Activated naive CD8-positive, alpha-beta T cell treated with anti-CD3 and anti-CD28 coated beads for 36 hours (primary cell): ENCODE data around the gene AOC1. TPM values are rescaled to one million over a fixed set of nuclear protein-coding genes. Genes with fewer than 3 reads are reported as not detected.

Source experiments
- DNase-seq: peaks from one replicate; pipeline ENCODE4 v3.0.0; 2021
- H3K27ac Mint-ChIP-seq: one replicate; pipeline ENCODE4 v1.8.0; 2022; ENCODE audit warnings: mild to moderate bottlenecking, moderate library complexity, mixed read lengths
- H3K27me3 Mint-ChIP-seq: one replicate; pipeline ENCODE4 v1.8.0; 2022; ENCODE audit warnings: mild to moderate bottlenecking, mixed read lengths
- H3K36me3 Mint-ChIP-seq: one replicate; pipeline ENCODE4 v1.8.0; 2021; ENCODE audit warnings: mild to moderate bottlenecking, mixed read lengths
- H3K4me1 Mint-ChIP-seq: one replicate; pipeline ENCODE4 v1.8.0; 2021; ENCODE audit warnings: mixed read lengths
- H3K4me3 Mint-ChIP-seq: one replicate; pipeline ENCODE4 v1.8.0; 2022; ENCODE audit warnings: mild to moderate bottlenecking, moderate library complexity, mixed read lengths
- H3K9me3 Mint-ChIP-seq: one replicate; pipeline ENCODE4 v1.8.0; 2022; ENCODE audit warnings: mixed read lengths
- total RNA-seq, 2 experiments: library from RNA; stranded (reverse); gene quantifications; one replicate each; pipeline ENCODE4 v1.2.3, GENCODE V29; 2021

Gene AOC1
- total RNA-seq, 2 experiments from 2014 or later, result not detected

- Mint-ChIP-seq H3K27me3 (peaks cover 26% of the 10 kb centered on the region), H3K36me3 (no peaks in the 10 kb centered on the region), H3K9me3 (no peaks in the 10 kb centered on the region), H3K27ac (no peak overlapping the region), H3K4me1 (no peaks in the 10 kb centered on the region), H3K4me3 (no peak overlapping the region)
- no peak for DNase-seq
These were observed 3.0 kb upstream of the AOC1 start for GRCh38 chr7:150849204-150849775.

GRCh38 chr7:150850273-150850672, 2.0 kb upstream of the AOC1 start:
- no peak overlapping the region for H3K4me3 Mint-ChIP-seq
- H3K27ac Mint-ChIP-seq, result no peak overlapping the region
- H3K36me3 Mint-ChIP-seq, result no peaks in the 10 kb centered on the region
- no peaks in the 10 kb centered on the region for H3K9me3 Mint-ChIP-seq
- no peak for DNase-seq
- no peaks in the 10 kb centered on the region for H3K4me1 Mint-ChIP-seq
- peaks cover 26% of the 10 kb centered on the region for H3K27me3 Mint-ChIP-seq

- no peak for DNase-seq
- H3K9me3 Mint-ChIP-seq, result no peaks in the 10 kb centered on the region
- H3K27me3 Mint-ChIP-seq, result peaks cover 26% of the 10 kb centered on the region
- no peak overlapping the region for H3K4me3 Mint-ChIP-seq
- no peak overlapping the region for H3K27ac Mint-ChIP-seq
- H3K36me3 Mint-ChIP-seq, result no peaks in the 10 kb centered on the region
- no peaks in the 10 kb centered on the region for H3K4me1 Mint-ChIP-seq
These were observed 586 bp upstream of the AOC1 start for GRCh38 chr7:150851492-150852370.

- H3K27me3 Mint-ChIP-seq, result peaks cover 26% of the 10 kb centered on the region
- no peaks in the 10 kb centered on the region for H3K4me1 Mint-ChIP-seq
- no peak for DNase-seq
- no peak overlapping the region for H3K27ac Mint-ChIP-seq
- no peaks in the 10 kb centered on the region for H3K36me3 Mint-ChIP-seq
- no peak overlapping the region for H3K4me3 Mint-ChIP-seq
- H3K9me3 Mint-ChIP-seq, result no peaks in the 10 kb centered on the region
These were observed 2.0 kb downstream of the AOC1 start for GRCh38 chr7:150854066-150855000.

- DNase-seq, result no peak
- no peaks in the 10 kb centered on the region for H3K9me3 Mint-ChIP-seq
- no peaks in the 10 kb centered on the region for H3K4me1 Mint-ChIP-seq
- no peaks in the 10 kb centered on the region for H3K36me3 Mint-ChIP-seq
- no peak overlapping the region for H3K4me3 Mint-ChIP-seq
- H3K27me3 Mint-ChIP-seq, result peaks cover 22% of the 10 kb centered on the region
- no peak overlapping the region for H3K27ac Mint-ChIP-seq
These were observed 2.7 kb downstream of the AOC1 start for GRCh38 chr7:150855046-150855445.

- Mint-ChIP-seq H3K4me3 (no peak overlapping the region), H3K4me1 (no peaks in the 10 kb centered on the region), H3K9me3 (no peaks in the 10 kb centered on the region), H3K36me3 (no peaks in the 10 kb centered on the region), H3K27me3 (peaks cover 20% of the 10 kb centered on the region), H3K27ac (no peak overlapping the region)
- DNase-seq, result no peak
These were observed 3.4 kb downstream of the AOC1 start for GRCh38 chr7:150855476-150856302.

- DNase-seq, result no peak
- Mint-ChIP-seq H3K4me1 (no peaks in the 10 kb centered on the region), H3K4me3 (no peak overlapping the region), H3K36me3 (no peaks in the 10 kb centered on the region), H3K27ac (no peak overlapping the region), H3K27me3 (peaks cover 15% of the 10 kb centered on the region), H3K9me3 (no peaks in the 10 kb centered on the region)
These were observed 4.3 kb downstream of the AOC1 start for GRCh38 chr7:150856303-150857275.

GRCh38 chr7:150857276-150858055, 5.1 kb downstream of the AOC1 start:
- Mint-ChIP-seq H3K27ac (no peak overlapping the region), H3K9me3 (no peaks in the 10 kb centered on the region), H3K27me3 (peaks cover 6% of the 10 kb centered on the region), H3K4me1 (no peaks in the 10 kb centered on the region), H3K4me3 (no peak overlapping the region), H3K36me3 (no peaks in the 10 kb centered on the region)
- no peak for DNase-seq

GRCh38 chr7:150858236-150859197, 6.2 kb downstream of the AOC1 start:
- no peaks in the 10 kb centered on the region for H3K36me3 Mint-ChIP-seq
- H3K27ac Mint-ChIP-seq, result no peak overlapping the region
- H3K27me3 Mint-ChIP-seq, result no peaks in the 10 kb centered on the region

GRCh38 chr7:150860291-150860977, 8.1 kb downstream of the AOC1 start:
- Mint-ChIP-seq H3K4me1 (no peaks in the 10 kb centered on the region), H3K36me3 (no peaks in the 10 kb centered on the region), H3K9me3 (no peaks in the 10 kb centered on the region), H3K27ac (no peak overlapping the region), H3K4me3 (no peak overlapping the region), H3K27me3 (no peaks in the 10 kb centered on the region)
- DNase-seq, result no peak

More at GRCh38 chr7:150858236-150859197, 6.2 kb downstream of the AOC1 start:
- DNase-seq, result no peak
- no peaks in the 10 kb centered on the region for H3K9me3 Mint-ChIP-seq
- no peaks in the 10 kb centered on the region for H3K4me1 Mint-ChIP-seq
- no peak overlapping the region for H3K4me3 Mint-ChIP-seq

- H3K27ac Mint-ChIP-seq, result no peak overlapping the region
- H3K36me3 Mint-ChIP-seq, result no peaks in the 10 kb centered on the region
- H3K4me1 Mint-ChIP-seq, result no peaks in the 10 kb centered on the region
- H3K27me3 Mint-ChIP-seq, result no peaks in the 10 kb centered on the region
- no peaks in the 10 kb centered on the region for H3K9me3 Mint-ChIP-seq
- no peak for DNase-seq
- no peak overlapping the region for H3K4me3 Mint-ChIP-seq
These were observed 8.6 kb downstream of the AOC1 start for GRCh38 chr7:150860978-150861295.

GRCh38 chr7:150862356-150862755, 10.0 kb downstream of the AOC1 start:
- H3K36me3 Mint-ChIP-seq, result no peaks in the 10 kb centered on the region
- no peaks in the 10 kb centered on the region for H3K4me1 Mint-ChIP-seq
- no peak for DNase-seq
- H3K27ac Mint-ChIP-seq, result no peak overlapping the region
- no peaks in the 10 kb centered on the region for H3K27me3 Mint-ChIP-seq
- no peak overlapping the region for H3K4me3 Mint-ChIP-seq
- H3K9me3 Mint-ChIP-seq, result no peaks in the 10 kb centered on the region
